A549 (cell line): Measurements from ENCODE around the gene DEDD2. TPM values are rescaled to one million over a fixed set of nuclear protein-coding genes. Genes with fewer than 3 reads are reported as not detected.
A peak's percentile ranks its signal among the peaks of the same experiment; 100 is the strongest.

Experiments used
- ATAC-seq, 2 experiments: fragments of 200-7000 bp in 1 of 2; fragments of >200 bp in 1 of 2; cut with Nextera tagmentation in 1 of 2; cut with Tn5 transposase in 1 of 2; 3 replicates each; pipeline versions ENCODE4 v1.8.0 to v1.9.1; 2018 to 2020; ENCODE audit warnings: mild to moderate bottlenecking in 1 of 2, moderate library complexity in 1 of 2
- CTCF ChIA-PET: fragments of 300-600 bp; sonication (Branson Sonifier 250); formaldehyde crosslinking; extraction: SDS; loops from one replicate; lab custom pipeline; 2021; ENCODE audit warnings: antibody characterized with exemption, inconsistent platforms; lab: Yijun Ruan, JAX
- POLR2A ChIA-PET: fragments of 350-600 bp; formaldehyde crosslinking; extraction: SDS; loops from one replicate; lab custom pipeline; 2021; ENCODE audit warnings: antibody characterized with exemption, inconsistent platforms; lab: Yijun Ruan, JAX
- DNase-seq, 2 experiments: peaks; one replicate each; pipeline versions ENCODE4 v3.0.0 to v3.0.0-alpha.2; 2011 to 2016; ENCODE audit warnings: low read depth in 1 of 2, low spot score in 1 of 2
- FAIRE-seq: peaks from 2 replicates; lab custom pipeline; 2011; peaks lifted over from hg19 to GRCh38; lab: Jason Lieb, UNC
- H3K27ac ChIP-seq, 2 experiments: fragments of >200 bp; sonication (Bioruptor Twin); formaldehyde crosslinking; 3 replicates each; pipeline ENCODE4 v1.5.1; 2016 to 2017
- H3K4me1 ChIP-seq: fragments of >200 bp; sonication (Bioruptor Twin); formaldehyde crosslinking; 3 replicates; pipeline ENCODE4 v1.6.1; 2016
- H3K4me2 ChIP-seq: fragments of >200 bp; sonication (Bioruptor Twin); formaldehyde crosslinking; 3 replicates; pipeline ENCODE4 v1.6.1; 2016
- H3K4me3 ChIP-seq: fragments of >200 bp; sonication (Bioruptor Twin); formaldehyde crosslinking; 3 replicates; pipeline ENCODE4 v1.5.1; 2016
- H3K9me3 ChIP-seq: fragments of >200 bp; sonication (Bioruptor Twin); formaldehyde crosslinking; 3 replicates; pipeline ENCODE4 v1.6.1; 2016
- EP300 ChIP-seq, 2 experiments: fragments of >200 bp; sonication (Bioruptor Twin); formaldehyde crosslinking; IDR thresholded peaks; 2 replicates in 1 of 2; 3 replicates in 1 of 2; pipeline ENCODE4 v1.6.1; 2016 to 2017
- ESRRA ChIP-seq: fragments of 150-350 bp; IDR thresholded peaks from 2 replicates; pipeline ENCODE4 v1.6.1; 2014; ENCODE audit warnings: mild to moderate bottlenecking, low read length, borderline replicate concordance
- FOSB ChIP-seq: fragments of 250-450 bp; sonication (Bioruptor Pico); IDR thresholded peaks from 2 replicates; pipeline ENCODE4 v1.5.0; 2020; ENCODE audit warnings: mild to moderate bottlenecking, moderate library complexity
- FOSL2 ChIP-seq, 2 experiments: fragments of 450-650 bp in 1 of 2; fragments of >200 bp in 1 of 2; sonication (Bioruptor Twin) in 1 of 2; formaldehyde crosslinking; IDR thresholded peaks; 2 replicates each; pipeline versions ENCODE4 v1.5.0 to v1.6.1; 2016 to 2020; ENCODE audit warnings: mild to moderate bottlenecking in 1 of 2, moderate library complexity in 1 of 2
- FOXS1 ChIP-seq: fragments of 250-450 bp; sonication (Bioruptor Pico); IDR thresholded peaks from 2 replicates; pipeline ENCODE4 v1.5.0; 2020; ENCODE audit warnings: mild to moderate bottlenecking, moderate library complexity
- HEYL ChIP-seq: fragments of 250-450 bp; sonication (Bioruptor Pico); IDR thresholded peaks from 2 replicates; pipeline ENCODE4 v1.8.0; 2021; ENCODE audit warnings: mild to moderate bottlenecking, moderate library complexity
- HOXB13 ChIP-seq: fragments of 250-450 bp; sonication (Bioruptor Pico); IDR thresholded peaks from 2 replicates; pipeline ENCODE4 v1.5.0; 2020; ENCODE audit warnings: low read depth, mild to moderate bottlenecking, moderate library complexity
- HOXB5 ChIP-seq: fragments of 250-450 bp; sonication (Bioruptor Pico); IDR thresholded peaks from 2 replicates; pipeline ENCODE4 v1.5.0; 2020; ENCODE audit warnings: mild to moderate bottlenecking, moderate library complexity
- JUN ChIP-seq, 2 experiments: fragments of >200 bp; sonication (Bioruptor Twin); formaldehyde crosslinking; IDR thresholded peaks; 2 replicates in 1 of 2; 3 replicates in 1 of 2; pipeline ENCODE4 v1.6.1; 2016 to 2017
- JUNB ChIP-seq: fragments of >200 bp; sonication (Bioruptor Twin); formaldehyde crosslinking; IDR thresholded peaks from 2 replicates; pipeline ENCODE4 v1.6.1; 2016
- KDM1A ChIP-seq: fragments of 200-600 bp; sonication (generic); IDR thresholded peaks from 2 replicates; pipeline ENCODE4 v1.6.1; 2016; ENCODE audit warnings: low read depth, mild to moderate bottlenecking
- MYC ChIP-seq: IDR thresholded peaks from 2 replicates; pipeline ENCODE4 v1.6.1; 2012; ENCODE audit warnings: mild to moderate bottlenecking, inconsistent platforms, low read length, improper control_type of control experiment, borderline replicate concordance
- RAD21 ChIP-seq, 2 experiments: fragments of >200 bp in 1 of 2; sonication (Bioruptor Twin) in 1 of 2; formaldehyde crosslinking in 1 of 2; IDR thresholded peaks in 1 of 2; conservative IDR thresholded peaks in 1 of 2; 2 replicates in 1 of 2; 3 replicates in 1 of 2; pipeline ENCODE4 v1.6.1; 2012 to 2018; ENCODE audit warnings: inconsistent platforms in 1 of 2
- RARB ChIP-seq: fragments of 250-450 bp; sonication (Bioruptor Pico); IDR thresholded peaks from 2 replicates; pipeline ENCODE4 v1.8.0; 2021; ENCODE audit warnings: mild to moderate bottlenecking, moderate library complexity
- SREBF2 ChIP-seq: fragments of 450-650 bp; IDR thresholded peaks from 2 replicates; pipeline ENCODE4 v1.6.1; 2014; ENCODE audit warnings: mild to moderate bottlenecking, moderate library complexity
- USF2 ChIP-seq: fragments of 450-650 bp; IDR thresholded peaks from 2 replicates; pipeline ENCODE4 v1.6.1; 2014; ENCODE audit warnings: antibody characterized with exemption
- WGBS: methylation state at CpG from one replicate; pipeline ENCODE4 v1.1.6; 2017; ENCODE audit errors: missing lambda C conversion rate; 5-methylcytosine and 5-hydroxymethylcytosine counted together
- polyA plus RNA-seq, 4 experiments: library from polyadenylated mRNA; depleted of rRNA in 3 of 4; stranded (reverse); fragments of >200 nt; fragmentation: RNase III in 1 of 4; extraction: RNeasy Plus Mini Kit Qiagen cat#74134 plus additional on column Dnase treatment in 1 of 4; gene quantifications; 2 replicates in 3 of 4; 3 replicates in 1 of 4; pipeline ENCODE4 v1.2.3, GENCODE V29; 2011 to 2017
- TF ChIP-seq, protein P1 (sequence below): fragments of >200 bp; sonication (Bioruptor Twin); formaldehyde crosslinking; IDR thresholded peaks from 2 replicates; pipeline ENCODE4 v1.6.1; 2016
- TF ChIP-seq, protein P2 (sequence below): fragments of 150-350 bp; IDR thresholded peaks from 2 replicates; pipeline ENCODE4 v1.6.1; 2014; ENCODE audit warnings: low read depth, mild to moderate bottlenecking, low read length

DEDD2 gene
- polyA plus RNA-seq, 2 of the 4 experiments (the other 2 are of a cell fraction), result 30.8 to 54.1 TPM

DNA sequence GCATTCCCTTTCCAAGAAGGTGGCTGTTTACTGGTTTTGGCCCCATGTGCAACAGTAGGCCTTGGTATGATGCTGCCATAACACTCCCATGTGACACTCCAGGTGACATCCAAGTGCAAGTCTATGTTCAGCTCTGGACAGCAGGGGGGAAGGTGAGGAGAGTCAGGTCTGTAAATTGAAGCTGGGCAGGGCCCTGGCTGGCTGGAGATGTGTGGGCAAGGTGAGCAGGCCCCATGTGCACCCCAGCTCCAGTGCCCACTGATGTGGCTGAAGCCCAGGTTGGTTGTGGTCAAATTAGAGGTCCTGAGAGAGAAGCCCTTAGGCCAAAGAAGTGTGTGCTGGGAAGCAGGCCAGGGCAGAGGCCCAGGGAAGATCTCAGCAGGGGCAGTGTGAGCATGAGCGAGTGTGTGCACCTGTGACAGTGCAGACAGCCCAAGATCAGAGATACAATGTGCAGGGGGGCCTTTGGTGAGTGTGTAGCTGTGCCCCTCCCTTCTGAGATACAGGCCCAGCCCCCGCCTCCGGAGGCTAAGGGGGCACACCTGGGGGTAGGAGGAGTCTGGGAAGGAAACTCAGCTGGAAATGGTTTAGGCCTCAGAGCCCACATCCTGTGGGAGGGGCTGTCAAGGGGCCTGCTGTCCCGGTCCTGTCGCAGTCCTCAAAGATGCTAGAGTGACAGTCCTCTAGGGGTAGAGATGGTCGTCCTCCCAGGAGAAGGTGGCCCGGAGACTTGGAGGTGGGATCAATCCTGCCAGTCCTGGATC, 18.6 kb downstream of the DEDD2 start:
- CTCF ChIA-PET, result interaction anchor here (0.6 to 13.0 kb wide), 10 partner anchors 15 to 122 kb away, joined by 3 to 136 read pairs (median 3); partner anchors contain the start of gene POU2F2
- TF ChIP-seq FOXS1 (CRISPR knock-in tag), result no peak
- TF ChIP-seq, protein P1, sequence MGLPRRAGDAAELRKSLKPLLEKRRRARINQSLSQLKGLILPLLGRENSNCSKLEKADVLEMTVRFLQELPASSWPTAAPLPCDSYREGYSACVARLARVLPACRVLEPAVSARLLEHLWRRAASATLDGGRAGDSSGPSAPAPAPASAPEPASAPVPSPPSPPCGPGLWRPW, result no peak
- TF ChIP-seq SREBF2, result no peak
- TF ChIP-seq USF2, result 0 out of 2 replicates have a peak, but pooled peaks have one; percentile 15
- TF ChIP-seq FOSL2 (IDR thresholded peaks at IDR 0.05), result no peak
- TF ChIP-seq FOSL2 (CRISPR knock-in tag; IDR thresholded peaks at IDR 0.05), result no peak
- Histone ChIP-seq H3K4me3 (no peak overlapping the region), H3K27ac (no peak overlapping the region), H3K4me1 (no peaks in the 10 kb centered on the region), H3K4me2 (no peak overlapping the region), H3K9me3 (no peaks in the 10 kb centered on the region; the same call in 2 of the 3 replicates)
- POLR2A ChIA-PET, result no interaction called here
- DNase-seq (no peak), FAIRE-seq (no peak), ATAC-seq (no peak; a peak in 1 of 6 replicates)
- 90% methylated on average over 7 of the region's 7 CpGs for WGBS

DNA sequence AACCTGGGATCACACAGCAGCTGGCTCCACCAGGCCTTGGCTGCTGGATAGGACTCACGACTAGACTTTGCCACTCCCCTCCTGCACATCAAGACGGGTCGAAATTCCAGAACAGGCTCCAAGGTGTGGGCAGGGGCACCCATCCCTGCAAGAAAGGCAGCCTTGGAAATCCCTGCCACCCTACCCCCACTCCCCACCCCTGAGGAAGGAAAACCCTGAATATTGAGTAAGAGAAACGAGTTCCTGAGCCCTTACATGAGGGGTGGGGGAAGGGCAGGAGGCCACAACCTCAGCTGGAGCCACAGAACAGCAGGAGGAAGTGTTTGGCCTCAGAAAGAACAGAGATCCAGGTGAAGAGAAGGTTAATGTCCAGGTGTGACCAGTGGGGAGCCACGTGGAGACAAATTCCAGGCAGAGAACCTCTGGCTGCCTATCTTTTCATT, 20.1 kb downstream of the DEDD2 start:
- H3K4me1 ChIP-seq, result peaks cover 2% of the 10 kb centered on the region
- H3K4me3 ChIP-seq, result no peak overlapping the region
- CTCF ChIA-PET, result interaction anchor here (0.7 to 13.0 kb wide), 7 partner anchors 9 to 114 kb away, joined by 3 to 136 read pairs (median 7); no protein-coding TSS in a partner anchor
- TF ChIP-seq HOXB5 (CRISPR knock-in tag) (no peak), FOSB (CRISPR knock-in tag) (no peak), RAD21 (conservative IDR thresholded peaks at IDR 0.05 in 1 of 2, IDR thresholded peaks at IDR 0.05 in 1 of 2) (no peak), FOSL2 (IDR thresholded peaks at IDR 0.05) (no peak), FOSL2 (CRISPR knock-in tag; IDR thresholded peaks at IDR 0.05) (no peak), JUNB (no peak), JUN (IDR thresholded peaks at IDR 0.05) (no peak), KDM1A (no peak), EP300 (IDR thresholded peaks at IDR 0.05) (no peak)
- TF ChIP-seq, protein P2, sequence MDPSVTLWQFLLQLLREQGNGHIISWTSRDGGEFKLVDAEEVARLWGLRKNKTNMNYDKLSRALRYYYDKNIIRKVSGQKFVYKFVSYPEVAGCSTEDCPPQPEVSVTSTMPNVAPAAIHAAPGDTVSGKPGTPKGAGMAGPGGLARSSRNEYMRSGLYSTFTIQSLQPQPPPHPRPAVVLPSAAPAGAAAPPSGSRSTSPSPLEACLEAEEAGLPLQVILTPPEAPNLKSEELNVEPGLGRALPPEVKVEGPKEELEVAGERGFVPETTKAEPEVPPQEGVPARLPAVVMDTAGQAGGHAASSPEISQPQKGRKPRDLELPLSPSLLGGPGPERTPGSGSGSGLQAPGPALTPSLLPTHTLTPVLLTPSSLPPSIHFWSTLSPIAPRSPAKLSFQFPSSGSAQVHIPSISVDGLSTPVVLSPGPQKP, result no peak
- 69% methylated on average over 5 of the region's 5 CpGs for WGBS
- no peak overlapping the region for H3K27ac ChIP-seq
- peaks cover 7% of the 10 kb centered on the region for H3K9me3 ChIP-seq
- DNase-seq, result no peak
- FAIRE-seq, result no peak
- peak in 1 of 2 experiments; percentile 9; a peak in 1 of 6 replicates for ATAC-seq
- POLR2A ChIA-PET, result no interaction called here
- H3K4me2 ChIP-seq, result no peak overlapping the region

DNA sequence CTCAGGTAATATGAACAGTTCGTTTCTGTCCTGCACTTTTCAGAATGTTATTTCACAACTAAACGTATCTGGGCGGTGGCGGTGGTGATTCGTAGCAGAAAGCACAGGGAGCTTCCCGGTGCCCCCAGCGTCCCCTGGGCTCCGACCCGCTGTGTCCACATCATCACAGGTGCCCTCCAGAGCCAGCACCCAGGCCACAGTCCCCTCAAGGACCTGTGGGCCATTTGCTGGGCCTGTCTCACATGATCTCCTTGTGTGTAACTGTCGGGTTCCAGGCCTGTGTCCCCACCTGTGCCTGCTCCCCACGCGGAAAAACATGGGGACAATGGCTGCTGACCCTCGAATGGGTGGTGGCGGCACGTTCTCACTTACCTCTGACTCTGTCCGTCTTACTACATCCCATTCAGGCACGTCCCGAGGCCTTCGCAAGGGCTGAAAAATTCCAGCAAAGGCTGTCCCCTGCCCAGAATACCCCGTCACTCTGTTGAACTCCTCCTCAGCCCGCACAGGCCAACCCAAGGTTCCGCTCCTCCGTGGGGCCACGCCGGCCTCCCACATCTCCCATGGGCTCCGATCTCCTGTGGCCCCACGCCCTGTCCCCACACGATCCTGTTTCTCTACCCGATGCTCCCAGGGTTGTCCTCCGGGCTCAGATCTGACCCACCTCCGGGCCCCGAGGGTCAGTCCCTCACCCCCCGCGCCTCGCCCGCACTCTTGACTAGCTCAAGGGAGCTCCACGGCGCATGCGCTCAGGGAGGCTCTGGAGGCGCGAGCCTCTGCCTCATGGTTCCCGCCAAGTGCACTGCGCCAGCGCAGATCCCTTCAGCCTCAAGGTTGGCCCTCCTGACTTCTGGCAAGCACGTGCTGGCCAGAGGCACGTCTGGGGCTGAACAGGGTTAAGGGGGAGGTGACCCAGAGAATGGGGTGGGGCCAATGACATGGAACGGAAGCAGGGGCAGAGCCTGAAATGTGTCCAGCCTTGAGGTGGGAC, 21.2 kb downstream of the DEDD2 start:
- CTCF ChIA-PET, result interaction anchor here (2.3 to 13.0 kb wide), 3 partner anchors 12 to 19 kb away, joined by 7 to 136 read pairs (median 8); no protein-coding TSS in a partner anchor
- peak in 1 of 2 experiments; percentile 32; a peak in 3 of 6 replicates for ATAC-seq
- POLR2A ChIA-PET, result no interaction called here
- Histone ChIP-seq H3K27ac (no peak overlapping the region), H3K4me2 (no peak overlapping the region), H3K4me3 (no peak overlapping the region)
- WGBS, result 95% methylated on average over 47 of the region's 47 CpGs
- TF ChIP-seq JUN (IDR thresholded peaks at IDR 0.05) (0 out of 5 replicates have a peak, but pooled peaks of 1 of the 2 experiments have one; percentile 19), HOXB13 (CRISPR knock-in tag) (no peak), USF2 (no peak), RARB (CRISPR knock-in tag) (no peak), HEYL (CRISPR knock-in tag) (no peak), ESRRA (no peak), MYC (no peak)
- TF ChIP-seq, all 56 proteins: peak for 1
- H3K9me3 ChIP-seq, result peaks cover 7% of the 10 kb centered on the region
- DNase-seq (no peak), FAIRE-seq (no peak)
- peaks cover 13% of the 10 kb centered on the region for H3K4me1 ChIP-seq
